GM12875 (cell line): ENCODE data around the gene RPS21.
A peak's percentile ranks its signal among the peaks of the same experiment; 100 is the strongest.

ENCODE experiments used
- H3K4me3 ChIP-seq: one replicate; pipeline ENCODE4 v1.5.1; 2011; ENCODE audit warnings: low read depth, low read length, control low read depth
- CTCF ChIP-seq: IDR thresholded peaks from 2 replicates; pipeline ENCODE4 v1.5.1; 2011; ENCODE audit warnings: low read depth, mild to moderate bottlenecking, control low read depth, inconsistent platforms, low read length, moderate library complexity, borderline replicate concordance; ENCODE audit not compliant: insufficient read depth

RPS21 gene

GRCh38 chr20:62362590-62362940, 24.3 kb upstream of the RPS21 start:
- no peak overlapping the region for H3K4me3 ChIP-seq
- no peak for TF ChIP-seq CTCF

DNA sequence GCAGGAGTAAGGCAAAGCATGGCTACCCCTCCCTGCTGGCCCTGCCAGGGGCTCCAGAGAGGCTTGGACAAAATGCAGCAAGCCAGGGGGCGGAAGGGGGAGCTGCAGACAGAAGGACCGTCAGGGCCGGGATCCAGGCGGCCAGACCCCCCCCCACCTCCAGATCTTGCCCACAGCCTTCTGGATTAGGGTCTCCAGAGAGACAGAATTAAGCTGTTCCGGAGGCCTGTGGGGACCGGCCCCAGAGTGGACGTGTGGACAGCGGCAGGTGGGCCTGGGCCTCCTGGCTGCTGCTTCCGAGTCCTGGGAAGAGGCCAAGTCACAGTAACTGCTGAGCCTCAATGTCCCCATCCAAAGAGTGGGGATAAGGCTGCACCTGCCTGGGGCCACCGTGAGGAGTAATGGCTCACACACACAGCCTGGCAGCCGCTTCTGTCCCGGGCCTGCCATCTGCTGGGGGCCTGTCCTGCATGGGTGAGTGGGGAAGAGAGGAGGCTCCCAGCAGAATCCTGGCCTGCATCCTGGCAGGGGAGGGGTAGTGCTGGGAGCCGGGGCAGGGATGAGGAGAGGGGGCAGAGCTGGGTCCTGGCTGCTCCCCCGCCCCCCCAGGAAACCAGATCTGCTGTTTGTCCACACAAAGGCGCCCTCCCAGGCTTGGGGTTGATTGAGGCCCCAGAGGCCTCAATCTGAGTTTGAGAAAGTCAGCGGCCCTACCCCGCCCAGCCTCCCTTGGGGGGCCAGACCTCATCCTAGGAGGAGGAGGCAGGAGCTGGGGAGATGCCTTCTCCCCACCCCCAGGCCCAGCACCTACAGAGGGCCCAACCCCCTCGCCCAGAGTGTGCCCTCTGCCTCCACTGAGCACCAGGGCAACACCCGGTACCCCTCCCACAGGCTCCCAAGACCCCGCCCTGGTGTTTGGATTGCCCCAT, 23.6 kb upstream of the RPS21 start:
- H3K4me3 ChIP-seq = no peak overlapping the region
- TF ChIP-seq CTCF = peak; percentile 43

DNA sequence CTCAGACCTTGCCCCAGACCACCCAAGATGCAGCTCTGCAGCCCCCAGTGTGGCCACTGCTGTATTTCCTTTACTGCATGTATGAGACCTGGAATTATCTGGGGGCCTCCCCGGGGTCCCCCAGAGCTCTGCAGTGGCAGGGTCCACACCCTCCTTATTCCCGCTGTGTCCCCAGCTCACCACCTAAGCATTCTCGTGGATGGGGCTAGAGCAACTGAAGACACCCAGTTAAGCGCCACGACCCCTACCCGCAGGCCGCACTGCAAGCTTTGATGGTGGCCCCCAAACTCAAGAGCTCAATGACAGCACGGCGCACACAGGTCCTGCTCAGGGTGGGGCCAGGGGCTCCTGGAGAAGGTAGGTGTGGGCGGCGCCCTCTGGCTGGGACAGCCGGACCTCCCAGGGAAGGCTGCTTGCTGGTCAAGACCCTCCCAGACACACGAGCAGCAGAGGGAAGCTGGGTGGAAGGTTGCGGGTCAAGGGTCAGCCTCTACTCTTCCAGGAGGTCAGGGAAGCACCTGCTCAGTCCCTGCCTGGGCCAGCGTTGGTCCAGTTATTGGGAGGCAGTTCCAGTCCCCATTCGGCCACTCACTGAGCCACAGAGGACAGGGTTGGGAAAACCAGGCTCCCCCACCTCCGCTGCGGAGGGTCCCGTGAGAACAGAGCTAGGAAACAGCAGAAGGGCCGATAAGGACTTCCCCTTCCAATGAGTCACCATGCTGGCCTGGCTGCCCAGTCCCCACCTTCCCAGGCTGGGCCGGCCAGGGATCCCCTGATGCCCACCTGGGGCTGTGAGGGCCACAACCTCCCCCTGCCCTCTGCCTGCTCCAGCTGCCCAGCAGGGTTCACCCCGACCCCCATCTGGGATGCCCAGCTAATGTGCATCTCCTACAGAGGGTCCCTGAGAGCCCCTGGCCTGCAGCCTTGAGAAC, 22.7 kb upstream of the RPS21 start:
- no peak for TF ChIP-seq CTCF
- H3K4me3 ChIP-seq = no peak overlapping the region

GRCh38 chr20:62364911-62365736, 21.8 kb upstream of the RPS21 start:
- no peak overlapping the region for H3K4me3 ChIP-seq
- no peak for TF ChIP-seq CTCF

DNA sequence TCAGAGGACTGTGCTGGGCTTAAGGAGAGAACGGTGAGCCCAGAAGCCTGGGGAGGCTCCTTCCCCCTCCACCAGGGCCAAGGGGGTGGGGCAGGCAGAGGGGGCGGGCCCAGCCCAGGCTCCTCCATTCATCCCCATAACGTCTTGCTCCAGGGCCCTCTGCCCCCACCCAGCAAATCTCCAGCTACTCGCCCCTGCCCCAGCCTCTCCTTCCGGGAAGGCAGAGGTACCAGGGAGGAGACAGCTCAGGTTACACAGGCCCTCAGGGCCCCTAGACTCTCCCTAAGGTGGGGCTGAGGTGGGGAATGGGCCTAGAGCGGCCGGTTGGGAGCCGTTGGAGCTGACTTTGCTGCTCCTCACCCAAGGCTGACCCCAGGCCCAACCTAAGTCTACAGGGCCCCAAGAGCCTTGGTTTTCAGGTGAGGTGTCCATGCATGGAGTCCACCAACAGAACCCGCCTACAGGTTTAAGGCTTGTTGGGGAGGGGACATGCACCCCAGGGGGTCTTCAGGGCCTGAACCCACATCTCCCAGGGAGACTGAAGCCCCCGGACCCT, 21.0 kb upstream of the RPS21 start:
- no peak for TF ChIP-seq CTCF
- no peak overlapping the region for H3K4me3 ChIP-seq

DNA sequence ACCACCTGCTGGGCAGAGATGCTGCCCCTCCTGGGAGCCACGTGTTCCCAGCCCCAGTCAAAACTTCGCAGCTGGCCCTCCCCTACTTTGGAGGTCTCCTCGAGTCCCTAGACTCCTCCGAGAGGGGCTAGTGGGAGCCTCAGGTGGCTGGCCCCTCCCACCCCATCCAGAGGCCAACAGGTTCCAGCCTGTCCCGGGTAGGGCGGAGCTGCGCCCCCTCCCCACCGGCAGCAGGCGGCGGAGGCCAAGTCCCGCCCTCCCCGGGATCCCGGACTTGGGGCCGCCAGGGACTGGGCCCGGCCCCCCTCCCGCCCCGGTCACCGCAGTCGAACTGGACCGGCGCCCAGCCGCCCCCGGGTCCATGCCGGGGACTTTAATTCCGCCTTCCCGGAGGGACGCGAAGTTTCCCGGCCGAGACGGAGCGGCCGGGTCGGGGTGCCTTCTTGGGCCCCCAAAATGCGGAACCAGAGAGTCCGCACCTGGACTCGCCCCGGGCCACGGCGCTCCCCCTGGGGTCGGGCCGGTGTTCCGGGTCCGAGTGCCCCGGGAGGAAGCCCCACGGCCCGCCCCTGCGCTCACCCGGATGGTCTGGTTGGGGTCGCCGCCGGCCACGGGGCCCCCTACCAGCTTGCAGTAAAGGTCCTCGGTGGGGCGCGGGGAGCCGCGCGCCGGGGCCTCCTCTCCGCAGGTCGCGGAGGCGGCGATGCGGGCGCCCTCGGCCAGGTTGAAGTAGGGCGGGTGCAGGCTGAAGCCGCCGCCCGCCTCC, 20.4 kb upstream of the RPS21 start:
- peak overlapping the region; percentile 26 for H3K4me3 ChIP-seq
- no peak for TF ChIP-seq CTCF
